GM12874 (cell line): ENCODE measurements around the gene PACRGL.

Source experiments
- CTCF ChIP-seq: IDR thresholded peaks from 2 replicates; pipeline ENCODE4 v1.5.1; 2011; ENCODE audit warnings: low read depth, mild to moderate bottlenecking, control low read depth, low read length, moderate library complexity; ENCODE audit not compliant: insufficient read depth

The PACRGL gene

GRCh38 chr4:20684852-20685763 lies 15.2 kb upstream of the PACRGL start:
- no peak for TF ChIP-seq CTCF

GRCh38 chr4:20687864-20688263 lies 12.4 kb upstream of the PACRGL start:
- no peak for TF ChIP-seq CTCF

GRCh38 chr4:20696815-20697214 lies 3.4 kb upstream of the PACRGL start:
- no peak for TF ChIP-seq CTCF

GRCh38 chr4:20698382-20698781 lies 1.9 kb upstream of the PACRGL start:
- no peak for TF ChIP-seq CTCF

- no peak for TF ChIP-seq CTCF
Observed at GRCh38 chr4:20698820-20699219, 1.4 kb upstream of the PACRGL start.

GRCh38 chr4:20711335-20711734 lies 11.1 kb downstream of the PACRGL start:
- TF ChIP-seq CTCF, result no peak

- no peak for TF ChIP-seq CTCF
Observed at GRCh38 chr4:20723019-20723418, 22.8 kb downstream of the PACRGL start.
